ENCODE data around the gene CYP26B1.

- no peak for TF ChIP-seq CTCF (IDR thresholded peaks at IDR 0.05 in 8 of 11, conservative IDR thresholded peaks at IDR 0.05 in 3 of 11)
- TF ChIP-seq POLR2A (IDR thresholded peaks at IDR 0.05) = no peak
Measured at GRCh38 chr2:72191441-72191840, 43.8 kb upstream of the CYP26B1 start.

Data from spleen (tissue), 7 donors.